Measurements from ENCODE around the gene GSKIP.
"Not testable (repeated sequence)": the region's sequence is repeated elsewhere in the genome, so short reads cannot be mapped to it uniquely, and the experiment has no call there.

Gene GSKIP

DNA sequence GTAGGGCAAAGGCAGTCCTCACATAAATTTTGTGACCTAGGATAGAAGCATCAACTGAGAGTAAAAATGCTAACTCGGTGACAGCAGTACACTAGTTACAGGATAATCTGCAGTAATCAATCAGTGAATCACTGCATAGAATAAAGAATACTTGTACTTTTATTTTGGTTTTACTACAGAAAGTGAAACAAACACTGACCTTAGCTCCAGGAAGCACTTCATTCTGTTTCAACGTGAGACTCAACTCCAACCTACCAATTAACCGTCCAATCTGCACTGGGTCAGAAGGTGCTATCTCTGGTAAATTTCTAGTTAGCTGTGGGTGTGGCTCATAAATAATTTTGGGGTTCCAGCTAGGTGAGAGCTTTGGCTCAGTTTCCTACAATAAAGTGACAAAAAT is 22.0 kb upstream of the GSKIP start:
- TF ChIP-seq, protein P1, sequence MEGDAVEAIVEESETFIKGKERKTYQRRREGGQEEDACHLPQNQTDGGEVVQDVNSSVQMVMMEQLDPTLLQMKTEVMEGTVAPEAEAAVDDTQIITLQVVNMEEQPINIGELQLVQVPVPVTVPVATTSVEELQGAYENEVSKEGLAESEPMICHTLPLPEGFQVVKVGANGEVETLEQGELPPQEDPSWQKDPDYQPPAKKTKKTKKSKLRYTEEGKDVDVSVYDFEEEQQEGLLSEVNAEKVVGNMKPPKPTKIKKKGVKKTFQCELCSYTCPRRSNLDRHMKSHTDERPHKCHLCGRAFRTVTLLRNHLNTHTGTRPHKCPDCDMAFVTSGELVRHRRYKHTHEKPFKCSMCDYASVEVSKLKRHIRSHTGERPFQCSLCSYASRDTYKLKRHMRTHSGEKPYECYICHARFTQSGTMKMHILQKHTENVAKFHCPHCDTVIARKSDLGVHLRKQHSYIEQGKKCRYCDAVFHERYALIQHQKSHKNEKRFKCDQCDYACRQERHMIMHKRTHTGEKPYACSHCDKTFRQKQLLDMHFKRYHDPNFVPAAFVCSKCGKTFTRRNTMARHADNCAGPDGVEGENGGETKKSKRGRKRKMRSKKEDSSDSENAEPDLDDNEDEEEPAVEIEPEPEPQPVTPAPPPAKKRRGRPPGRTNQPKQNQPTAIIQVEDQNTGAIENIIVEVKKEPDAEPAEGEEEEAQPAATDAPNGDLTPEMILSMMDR (IDR thresholded peaks at IDR 0.05; ENCODE audit: low read depth, low read length, missing control alignments) = no peak
- H3K4me3 ChIP-seq (replicated peaks; ENCODE audit: low read depth, low read length) = no peak overlapping the region
- DNase-seq (ENCODE audit: extremely low read depth, low read depth) = no peak

DNA sequence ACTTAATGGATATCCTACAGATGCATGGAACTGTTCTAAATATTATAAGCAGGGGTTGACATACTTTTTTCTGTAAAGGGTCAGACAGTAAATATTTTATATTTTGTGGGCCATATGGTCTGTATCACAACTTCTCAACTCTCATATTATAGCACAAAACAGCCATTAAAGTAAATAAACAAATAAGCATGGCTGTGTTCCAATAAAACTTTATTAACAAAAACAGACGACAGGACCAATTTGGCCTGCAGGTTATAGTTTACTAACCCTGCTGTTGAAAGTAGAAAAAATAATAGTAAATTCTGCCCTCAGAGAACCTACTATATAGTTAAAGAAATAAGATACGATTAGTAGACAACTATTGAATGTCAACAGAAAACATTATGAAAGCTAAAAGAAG is 17.7 kb upstream of the GSKIP start:
- H3K4me3 ChIP-seq (replicated peaks; ENCODE audit: low read depth, low read length) = no peak overlapping the region
- no peak for DNase-seq (ENCODE audit: extremely low read depth, low read depth)
- TF ChIP-seq, protein P1 (IDR thresholded peaks at IDR 0.05; ENCODE audit: low read depth, low read length, missing control alignments) = no peak

- not testable (repeated sequence) for H3K4me3 ChIP-seq (replicated peaks; ENCODE audit: low read depth, low read length); DNase-seq (ENCODE audit: extremely low read depth, low read depth)
Measured at GRCh38 chr14:96347957-96348356, 15.4 kb upstream of the GSKIP start.

DNA sequence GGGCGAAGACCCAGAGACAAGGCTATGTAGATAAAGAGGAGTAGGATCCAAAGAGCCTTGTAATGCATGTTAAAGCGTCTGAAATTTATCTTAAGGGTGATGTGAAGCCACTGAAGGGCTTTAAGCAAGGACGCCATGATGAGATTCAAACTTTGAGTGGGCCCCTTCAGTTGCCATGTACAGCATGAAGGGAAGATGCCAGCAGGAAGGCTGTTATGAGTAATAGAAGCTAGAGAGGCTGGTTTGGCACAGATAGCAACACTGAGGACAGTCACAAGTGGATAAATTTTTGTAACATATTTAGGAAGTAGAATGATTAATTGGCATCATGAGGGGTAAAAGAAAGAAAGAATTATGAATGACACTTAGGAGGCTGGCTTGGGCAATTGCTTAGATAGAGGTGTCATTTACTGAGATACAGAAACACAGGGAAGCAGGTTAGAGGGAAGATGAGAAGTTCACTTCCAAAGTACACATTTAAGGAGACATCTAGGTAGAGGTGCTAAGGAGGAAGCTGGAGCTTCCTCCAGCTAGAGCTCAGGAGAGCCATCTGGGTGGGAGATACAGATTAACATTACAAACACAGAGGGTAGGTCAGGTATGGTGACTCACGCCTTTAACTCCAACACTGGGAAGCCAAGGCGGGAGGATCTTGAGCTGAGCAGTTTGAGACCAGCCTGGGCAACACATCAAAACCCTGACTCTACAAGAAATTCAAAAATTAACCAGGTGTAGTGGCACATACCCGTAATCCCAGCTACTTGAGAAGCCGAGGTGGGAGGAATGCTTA is 13.8 kb upstream of the GSKIP start:
- H3K4me3 ChIP-seq (replicated peaks; ENCODE audit: low read depth, low read length) = no peak overlapping the region
- TF ChIP-seq, protein P1 (IDR thresholded peaks at IDR 0.05; ENCODE audit: low read depth, low read length, missing control alignments) = no peak
- no peak for DNase-seq (ENCODE audit: extremely low read depth, low read depth)

DNA sequence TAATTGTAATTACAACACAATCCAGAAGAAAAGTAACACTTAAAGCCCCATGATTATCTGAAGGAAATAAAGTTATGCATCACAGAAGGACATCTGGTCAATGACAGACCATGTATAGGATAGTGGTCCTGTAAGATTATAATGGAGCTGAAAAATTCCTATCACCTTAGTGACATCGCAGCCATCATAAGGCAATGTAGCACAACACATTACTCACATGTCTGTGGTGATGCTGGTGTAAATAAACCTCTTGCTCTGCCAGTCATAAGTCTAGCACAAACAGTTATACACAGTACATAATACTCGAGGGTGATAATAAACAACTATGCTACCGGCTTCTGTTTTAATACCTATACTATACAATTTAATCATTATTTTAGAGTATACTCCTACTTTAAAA is 11.3 kb upstream of the GSKIP start:
- TF ChIP-seq, protein P1 (IDR thresholded peaks at IDR 0.05; ENCODE audit: low read depth, low read length, missing control alignments) = no peak
- H3K4me3 ChIP-seq (replicated peaks; ENCODE audit: low read depth, low read length) = no peak overlapping the region
- DNase-seq (ENCODE audit: extremely low read depth, low read depth) = no peak

DNA sequence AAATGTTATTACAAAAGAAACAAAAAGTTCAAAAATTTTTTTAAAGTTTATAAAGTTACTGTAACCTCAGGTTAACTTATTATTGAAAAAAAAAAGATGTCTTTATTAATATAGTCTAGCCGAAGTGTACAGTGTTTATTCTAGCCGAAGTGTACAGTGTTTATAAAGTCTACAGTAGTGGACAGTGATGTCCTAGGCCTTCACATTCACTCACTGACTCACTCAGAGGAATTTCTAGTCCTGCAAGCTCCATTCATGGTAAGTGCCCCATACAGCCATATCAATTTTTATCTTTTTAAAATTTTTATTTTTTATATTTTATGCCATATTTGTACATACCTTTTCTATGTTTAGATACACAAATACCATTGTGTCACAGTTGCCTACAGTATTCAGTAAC is 10.6 kb upstream of the GSKIP start:
- no peak for DNase-seq (ENCODE audit: extremely low read depth, low read depth)
- no peak overlapping the region for H3K4me3 ChIP-seq (replicated peaks; ENCODE audit: low read depth, low read length)
- TF ChIP-seq, protein P1 (IDR thresholded peaks at IDR 0.05; ENCODE audit: low read depth, low read length, missing control alignments) = no peak

DNA sequence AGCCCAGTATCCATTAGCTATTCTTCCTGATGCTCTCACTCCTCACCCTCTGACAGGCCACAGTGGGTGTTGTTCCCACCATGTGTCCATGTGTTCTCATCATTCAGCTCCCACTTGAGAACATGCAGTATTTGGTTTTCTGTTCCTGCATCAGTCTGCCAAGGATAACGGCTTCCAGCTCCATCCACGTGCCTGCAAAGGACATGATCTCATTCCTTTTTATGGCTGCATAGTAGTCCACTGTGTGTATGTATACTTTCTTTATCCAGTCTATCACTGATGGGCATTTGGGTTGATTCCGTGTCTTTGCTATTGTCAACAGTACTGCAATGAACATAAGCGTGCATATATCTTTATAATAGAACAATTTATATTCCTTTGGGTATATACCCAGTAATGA is 9.1 kb upstream of the GSKIP start:
- DNase-seq (ENCODE audit: extremely low read depth, low read depth) = no peak
- H3K4me3 ChIP-seq (replicated peaks; ENCODE audit: low read depth, low read length) = no peak overlapping the region
- TF ChIP-seq, protein P1 (IDR thresholded peaks at IDR 0.05; ENCODE audit: low read depth, low read length, missing control alignments) = no peak
